Retinal pigment epithelial cell (primary cell): ENCODE results near the gene RFLNA.

Experiments used
- DNase-seq: peaks from one replicate; pipeline ENCODE4 v3.0.0-alpha.2; 2010; ENCODE audit warnings: low read depth
- H3K4me3 ChIP-seq: 2 replicates; pipeline ENCODE4 v1.5.1; 2011; ENCODE audit warnings: mild to moderate bottlenecking, low read length, control low read depth, moderate library complexity
- TF ChIP-seq, protein P1 (sequence below): conservative IDR thresholded peaks from 2 replicates; pipeline ENCODE4 v1.5.1; 2011; ENCODE audit warnings: low read depth, low read length, control low read depth, inconsistent platforms

Gene RFLNA

DNA sequence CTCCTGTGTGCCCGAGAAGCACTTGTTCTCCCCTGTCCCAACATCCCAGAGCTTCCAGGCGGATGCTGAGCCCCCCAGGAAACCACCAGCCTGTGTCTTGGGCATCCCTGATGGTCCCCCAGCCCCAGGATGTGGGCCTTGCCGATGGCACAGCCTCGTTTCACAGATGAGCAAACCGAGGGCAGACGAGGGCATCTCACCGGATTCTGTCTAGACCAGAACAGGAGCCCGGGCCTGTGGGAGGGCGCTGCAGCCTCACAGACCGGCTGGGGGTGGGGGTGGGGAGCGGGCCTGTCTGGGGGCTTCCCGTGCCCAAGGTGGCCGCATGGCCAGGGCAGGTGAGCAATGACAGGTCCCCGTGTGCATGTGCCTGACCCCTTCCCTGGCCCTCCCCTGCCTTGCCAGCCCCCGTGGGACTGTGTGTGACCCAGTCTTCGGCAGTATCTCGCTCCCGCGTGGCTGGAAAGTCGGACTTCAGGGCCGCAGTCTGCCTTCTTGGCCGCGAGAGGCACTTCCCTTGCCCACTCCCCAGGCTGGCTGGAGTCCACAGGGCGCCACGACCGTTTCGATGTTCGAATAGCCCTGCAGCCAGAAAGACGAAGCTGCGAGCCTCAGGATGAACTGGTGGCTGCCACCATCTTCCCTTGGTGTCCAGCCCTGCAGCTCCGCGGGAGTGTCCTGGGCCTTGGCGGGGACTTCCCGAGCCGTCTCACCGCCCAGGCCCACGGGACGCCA is 8.9 kb downstream of the RFLNA start:
- TF ChIP-seq, protein P1, sequence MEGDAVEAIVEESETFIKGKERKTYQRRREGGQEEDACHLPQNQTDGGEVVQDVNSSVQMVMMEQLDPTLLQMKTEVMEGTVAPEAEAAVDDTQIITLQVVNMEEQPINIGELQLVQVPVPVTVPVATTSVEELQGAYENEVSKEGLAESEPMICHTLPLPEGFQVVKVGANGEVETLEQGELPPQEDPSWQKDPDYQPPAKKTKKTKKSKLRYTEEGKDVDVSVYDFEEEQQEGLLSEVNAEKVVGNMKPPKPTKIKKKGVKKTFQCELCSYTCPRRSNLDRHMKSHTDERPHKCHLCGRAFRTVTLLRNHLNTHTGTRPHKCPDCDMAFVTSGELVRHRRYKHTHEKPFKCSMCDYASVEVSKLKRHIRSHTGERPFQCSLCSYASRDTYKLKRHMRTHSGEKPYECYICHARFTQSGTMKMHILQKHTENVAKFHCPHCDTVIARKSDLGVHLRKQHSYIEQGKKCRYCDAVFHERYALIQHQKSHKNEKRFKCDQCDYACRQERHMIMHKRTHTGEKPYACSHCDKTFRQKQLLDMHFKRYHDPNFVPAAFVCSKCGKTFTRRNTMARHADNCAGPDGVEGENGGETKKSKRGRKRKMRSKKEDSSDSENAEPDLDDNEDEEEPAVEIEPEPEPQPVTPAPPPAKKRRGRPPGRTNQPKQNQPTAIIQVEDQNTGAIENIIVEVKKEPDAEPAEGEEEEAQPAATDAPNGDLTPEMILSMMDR = no peak
- H3K4me3 ChIP-seq = no peak overlapping the region
- no peak for DNase-seq

DNA sequence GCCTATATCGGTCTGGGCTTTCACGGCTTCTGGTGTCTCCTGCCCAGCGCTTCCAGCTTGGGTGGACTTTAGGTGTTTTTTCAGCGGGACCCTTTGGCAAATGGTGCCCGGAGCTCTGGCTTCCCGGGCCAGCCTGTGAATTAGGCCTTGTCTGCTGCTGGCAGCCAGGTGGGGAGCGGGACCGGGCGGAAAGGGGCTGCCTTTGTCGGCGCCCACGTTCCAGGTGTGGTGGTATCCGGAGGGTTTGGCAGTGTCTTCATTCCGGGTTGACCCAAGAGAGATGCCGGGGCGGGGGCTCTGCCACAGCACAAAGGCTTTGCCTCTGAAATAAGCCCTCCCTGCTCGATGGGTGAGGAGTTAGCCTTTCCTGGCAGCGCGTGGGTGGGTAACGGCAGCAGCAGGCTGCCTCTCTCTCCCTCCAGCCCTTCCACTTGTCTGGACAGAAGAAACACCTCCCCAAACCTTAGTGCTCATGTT is 9.5 kb downstream of the RFLNA start:
- DNase-seq = no peak
- TF ChIP-seq, protein P1 = no peak
- no peak overlapping the region for H3K4me3 ChIP-seq

DNA sequence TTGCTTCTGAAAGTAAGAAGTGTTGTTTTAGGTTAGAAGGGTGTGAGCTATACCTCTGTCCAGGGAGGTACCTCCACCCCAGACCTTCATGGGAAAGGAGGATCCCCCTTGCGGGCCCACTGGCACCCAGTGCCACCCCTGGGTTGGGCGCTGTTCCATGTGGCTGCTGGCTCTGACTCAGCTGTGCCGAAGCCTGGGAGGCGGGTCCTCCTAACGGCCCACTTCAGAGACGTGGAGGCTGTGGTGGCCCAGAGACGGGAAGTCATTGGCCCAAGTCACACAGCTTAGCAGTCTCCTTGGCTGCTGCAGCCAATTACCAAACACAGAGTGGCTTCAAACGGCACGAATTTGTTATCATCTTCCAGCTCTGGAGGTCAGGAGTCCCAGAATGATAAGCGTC is 10.2 kb downstream of the RFLNA start:
- H3K4me3 ChIP-seq = no peak overlapping the region
- TF ChIP-seq, protein P1 = no peak
- DNase-seq = no peak

DNA sequence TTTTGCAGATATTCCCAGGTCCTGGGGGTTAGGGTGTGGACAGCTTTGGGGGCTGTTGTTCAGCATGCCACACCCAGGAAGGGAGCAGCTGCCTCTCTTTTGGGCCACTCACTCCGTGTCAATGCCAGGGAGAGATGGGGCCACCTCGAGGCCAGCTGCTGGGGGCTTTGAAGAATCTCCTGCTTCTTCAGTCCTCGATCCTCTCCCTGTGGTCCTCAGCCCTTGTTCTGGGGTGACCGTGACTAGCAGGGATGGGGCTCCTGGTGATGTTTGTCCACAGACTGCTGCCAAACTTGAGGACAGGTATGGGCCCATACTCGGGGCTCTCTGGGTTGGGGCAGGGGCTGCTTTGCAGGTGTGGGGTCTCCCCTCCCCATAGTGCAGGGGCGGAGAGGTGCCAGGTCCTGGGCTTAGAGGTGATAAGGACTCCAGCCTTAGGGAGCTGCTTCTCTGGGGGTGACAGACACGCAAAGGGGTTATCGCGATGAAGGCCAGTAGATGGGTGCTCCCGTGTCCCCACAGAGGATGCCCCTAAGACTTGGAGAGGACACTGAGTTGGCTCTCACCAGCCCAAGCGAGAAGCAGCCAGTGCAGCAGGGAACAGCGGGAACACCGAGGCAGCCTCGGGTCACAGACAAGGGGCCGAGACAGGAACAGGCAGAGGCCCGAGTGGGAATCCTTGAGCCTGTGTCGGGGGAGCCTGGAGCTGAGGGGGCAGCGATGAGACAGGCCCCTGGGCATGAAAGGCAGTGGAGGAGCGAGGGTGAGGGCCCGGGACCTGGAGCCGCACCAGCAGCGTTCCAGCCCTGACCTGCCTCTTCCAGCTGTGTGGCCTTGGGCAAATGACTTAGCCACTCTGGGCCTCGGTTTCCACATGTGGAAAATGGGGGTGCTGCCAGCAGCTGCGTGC is 11.1 kb downstream of the RFLNA start:
- TF ChIP-seq, protein P1 = no peak

DNA sequence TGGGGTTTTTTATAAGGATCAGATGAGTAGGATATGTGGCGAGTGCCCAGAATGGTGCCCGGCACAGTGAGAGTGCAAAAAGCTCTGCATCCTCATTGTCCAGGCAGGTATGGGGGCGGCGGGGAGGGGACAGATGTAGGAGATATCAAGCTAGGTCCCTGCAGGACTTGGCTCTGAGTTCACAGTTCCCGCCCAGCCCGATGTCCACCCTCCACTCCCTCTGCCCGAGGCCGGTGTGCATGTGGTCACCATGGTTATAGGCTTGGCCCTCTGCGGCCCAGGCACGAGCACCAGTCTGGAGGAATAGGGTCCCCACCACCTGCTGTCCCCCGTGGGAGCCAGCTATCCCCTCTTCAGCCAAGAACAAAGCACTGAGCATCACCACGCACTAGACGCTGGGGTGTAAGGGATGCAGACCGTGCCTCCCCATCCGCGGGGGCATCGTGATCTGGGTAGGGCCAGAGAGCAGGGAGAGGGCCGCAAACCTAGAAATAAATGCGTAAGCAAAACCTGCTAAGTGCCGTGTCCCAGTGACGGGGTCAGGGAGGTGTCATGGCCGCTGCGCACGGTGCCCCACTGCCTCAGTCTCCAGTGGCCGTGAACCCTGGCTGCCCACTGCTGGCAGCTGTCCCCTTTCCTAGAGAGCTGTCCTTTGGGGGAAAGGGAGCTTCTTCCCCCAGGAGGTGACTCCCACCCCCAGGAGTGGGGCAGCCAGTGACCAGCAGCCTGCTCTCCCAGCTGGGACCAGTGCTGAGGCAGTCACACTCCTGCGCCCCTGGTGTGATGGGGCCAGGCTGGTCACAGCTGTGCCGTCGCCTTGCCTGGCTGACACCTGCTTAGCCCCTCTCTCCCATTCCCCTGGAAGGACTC is 12.0 kb downstream of the RFLNA start:
- TF ChIP-seq, protein P1 = no peak
- H3K4me3 ChIP-seq = no peak overlapping the region
- DNase-seq = no peak

More for the DNA sequence above, 11.1 kb downstream of the RFLNA start:
- no peak for DNase-seq
- no peak overlapping the region for H3K4me3 ChIP-seq

DNA sequence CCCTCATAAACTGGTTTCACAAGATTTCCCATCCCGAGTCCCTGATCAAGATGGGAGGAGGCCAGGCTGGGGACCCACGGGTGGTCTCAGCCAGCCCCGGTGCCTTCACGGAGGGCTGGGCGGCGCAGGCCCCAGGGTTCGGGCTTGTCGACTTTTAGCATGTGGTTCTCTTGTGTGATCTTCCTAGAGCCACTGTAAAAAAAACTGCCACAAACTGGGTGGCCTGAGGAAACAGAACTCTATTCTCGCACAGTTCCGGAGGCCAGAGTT is 12.6 kb downstream of the RFLNA start:
- DNase-seq = no peak
- H3K4me3 ChIP-seq = no peak overlapping the region
- TF ChIP-seq, protein P1 = no peak
